Measurements from ENCODE around the gene MAPK4. TPM values are rescaled to one million over a fixed set of nuclear protein-coding genes. Genes with fewer than 3 reads are reported as not detected.
"Not testable (repeated sequence)": the region's sequence is repeated elsewhere in the genome, so short reads cannot be mapped to it uniquely, and the experiment has no call there.

MAPK4 gene
- total and polyA plus RNA-seq, 10 of the 15 experiments (the other 5 are each of a cell fraction or from before 2014, with no cell fraction given), result 0.03 to 0.11 (median 0.06) TPM; not detected in 4

- no peak overlapping the region for H2AFZ ChIP-seq (ENCODE audit: control insufficient read depth, low read depth, low read length)
- H3K9ac ChIP-seq (ENCODE audit: control insufficient read depth, insufficient read depth, low read length), result no peak overlapping the region
- no peaks in the 10 kb centered on the region for H3K79me2 ChIP-seq (ENCODE audit: control insufficient read depth, insufficient read depth, low read length)
- ChIA-PET RAD21 (ENCODE audit: unreplicated experiment) (no interaction called here), CTCF (no interaction called here), SMC1A (ENCODE audit: uncharacterized antibody, unreplicated experiment) (no interaction called here), POLR2A (no interaction called here)
- 52% methylated on average over 2 of the region's 2 CpGs for WGBS (ENCODE audit: insufficient coverage, insufficient replicate concordance, low lambda C conversion rate, missing lambda C conversion rate)
- no peaks in the 10 kb centered on the region for H3K4me1 ChIP-seq (ENCODE audit: control insufficient read depth, insufficient read depth, low read length)
- no peaks in the 10 kb centered on the region for H3K36me3 ChIP-seq (ENCODE audit: control insufficient read depth in 2 of 2, insufficient read depth in 2 of 2, low read length in 1 of 2)
- no peak overlapping the region for H3K4me2 ChIP-seq (ENCODE audit: control insufficient read depth, insufficient read depth)
- no TSS peak for BruUV-seq (replicated peaks)
- no peak overlapping the region for H3K4me3 ChIP-seq
- intact Hi-C loops (cut with micrococcal nuclease; ENCODE audit: unreplicated experiment) (no loop called here), in situ Hi-C loops (cut with MboI) (no loop called here)
- H4K20me1 ChIP-seq (ENCODE audit: control insufficient read depth, insufficient read depth), result no peaks in the 10 kb centered on the region
- H3K27ac ChIP-seq (ENCODE audit: control insufficient read depth, insufficient read depth), result no peak overlapping the region
- TF ChIP-seq SKIL (IDR thresholded peaks at IDR 0.05; ENCODE audit: low read depth, poor library complexity, severe bottlenecking) (no peak), TCF3 (IDR thresholded peaks at IDR 0.05; ENCODE audit: borderline replicate concordance, insufficient read depth, low read depth, low read length) (no peak), DPF2 (IDR thresholded peaks at IDR 0.05) (no peak), HDAC2 (IDR thresholded peaks at IDR 0.05) (no peak), SIN3A (IDR thresholded peaks at IDR 0.05; ENCODE audit: low read depth, low read length) (no peak), NR2F1 (conservative IDR thresholded peaks at IDR 0.05) (no peak), FOS (IDR thresholded peaks at IDR 0.05; ENCODE audit: borderline replicate concordance, extremely low read depth, insufficient read length) (no peak), TCF7 (IDR thresholded peaks at IDR 0.05; ENCODE audit: borderline replicate concordance) (no peak), MTA3 (IDR thresholded peaks at IDR 0.05; ENCODE audit: borderline replicate concordance, low read length) (no peak), YBX1 (IDR thresholded peaks at IDR 0.05) (no peak)
- ATAC-seq, result no peak
- DNase-seq (ENCODE audit: low read depth, low spot score), result no peak
- H3K9me3 ChIP-seq (replicated peaks; ENCODE audit: control insufficient read depth, insufficient read depth, low read length), result no peaks in the 10 kb centered on the region; the same call in 2 of the 3 replicates
- no peak for FAIRE-seq
- H3K27me3 ChIP-seq (replicated peaks in 1 of 2; ENCODE audit: control insufficient read depth in 2 of 2, insufficient read depth in 2 of 2, low read length in 1 of 2), result peaks cover 0 to 6% of the 10 kb centered on the region in 2 experiments; a peak in 2 of 4 replicates
Measured at GRCh38 chr18:50571606-50572005, 11.7 kb downstream of the MAPK4 start.

GRCh38 chr18:50573196-50573595, 13.3 kb downstream of the MAPK4 start:
- 42% methylated on average over 3 of the region's 3 CpGs for WGBS (ENCODE audit: insufficient coverage, insufficient replicate concordance, low lambda C conversion rate, missing lambda C conversion rate)
- H3K79me2 ChIP-seq (ENCODE audit: control insufficient read depth, insufficient read depth, low read length); H3K4me2 ChIP-seq (ENCODE audit: control insufficient read depth, insufficient read depth); H3K36me3 ChIP-seq (ENCODE audit: control insufficient read depth in 2 of 2, insufficient read depth in 2 of 2, low read length in 1 of 2); POLR2A ChIA-PET; H3K9ac ChIP-seq (ENCODE audit: control insufficient read depth, insufficient read depth, low read length); intact Hi-C loops (cut with micrococcal nuclease; ENCODE audit: unreplicated experiment); CTCF ChIA-PET; H3K9me3 ChIP-seq (replicated peaks; ENCODE audit: control insufficient read depth, insufficient read depth, low read length); H2AFZ ChIP-seq (ENCODE audit: control insufficient read depth, low read depth, low read length); ATAC-seq; H4K20me1 ChIP-seq (ENCODE audit: control insufficient read depth, insufficient read depth); SMC1A ChIA-PET (ENCODE audit: uncharacterized antibody, unreplicated experiment); RAD21 ChIA-PET (ENCODE audit: unreplicated experiment); DNase-seq (ENCODE audit: low read depth, low spot score); H3K27ac ChIP-seq (ENCODE audit: control insufficient read depth, insufficient read depth); H3K4me1 ChIP-seq (ENCODE audit: control insufficient read depth, insufficient read depth, low read length); BruUV-seq (replicated peaks); H3K4me3 ChIP-seq; FAIRE-seq; in situ Hi-C loops (cut with MboI); H3K27me3 ChIP-seq (replicated peaks in 1 of 2; ENCODE audit: control insufficient read depth in 2 of 2, insufficient read depth in 2 of 2, low read length in 1 of 2): not testable (repeated sequence)

Data from GM12878 (cell line).